Activated naive CD4-positive, alpha-beta T cell treated with anti-CD3 and anti-CD28 coated beads, Interleukin-2, amount 50 U/mL, for 24 hours (primary cell): ENCODE measurements around the gene ZNF521.

Experiments
- H3K27ac Mint-ChIP-seq: one replicate; pipeline ENCODE4 v1.8.0; 2021; ENCODE audit warnings: mild to moderate bottlenecking, mixed read lengths
- H3K27me3 Mint-ChIP-seq: one replicate; pipeline ENCODE4 v1.8.0; 2021; ENCODE audit warnings: mixed read lengths
- H3K36me3 Mint-ChIP-seq: one replicate; pipeline ENCODE4 v1.8.0; 2021; ENCODE audit warnings: mixed read lengths
- H3K4me1 Mint-ChIP-seq: one replicate; pipeline ENCODE4 v1.8.0; 2021; ENCODE audit warnings: mixed read lengths
- H3K4me3 Mint-ChIP-seq: one replicate; pipeline ENCODE4 v1.8.0; 2021; ENCODE audit warnings: mild to moderate bottlenecking, mixed read lengths
- H3K9me3 Mint-ChIP-seq: one replicate; pipeline ENCODE4 v1.8.0; 2021; ENCODE audit warnings: mixed read lengths

Gene ZNF521

GRCh38 chr18:25235401-25236042, 116.4 kb downstream of the ZNF521 start:
- Mint-ChIP-seq H3K27me3 (no peaks in the 10 kb centered on the region), H3K9me3 (peaks cover 4% of the 10 kb centered on the region), H3K36me3 (no peaks in the 10 kb centered on the region), H3K27ac (no peak overlapping the region), H3K4me1 (no peaks in the 10 kb centered on the region), H3K4me3 (no peak overlapping the region)

DNA sequence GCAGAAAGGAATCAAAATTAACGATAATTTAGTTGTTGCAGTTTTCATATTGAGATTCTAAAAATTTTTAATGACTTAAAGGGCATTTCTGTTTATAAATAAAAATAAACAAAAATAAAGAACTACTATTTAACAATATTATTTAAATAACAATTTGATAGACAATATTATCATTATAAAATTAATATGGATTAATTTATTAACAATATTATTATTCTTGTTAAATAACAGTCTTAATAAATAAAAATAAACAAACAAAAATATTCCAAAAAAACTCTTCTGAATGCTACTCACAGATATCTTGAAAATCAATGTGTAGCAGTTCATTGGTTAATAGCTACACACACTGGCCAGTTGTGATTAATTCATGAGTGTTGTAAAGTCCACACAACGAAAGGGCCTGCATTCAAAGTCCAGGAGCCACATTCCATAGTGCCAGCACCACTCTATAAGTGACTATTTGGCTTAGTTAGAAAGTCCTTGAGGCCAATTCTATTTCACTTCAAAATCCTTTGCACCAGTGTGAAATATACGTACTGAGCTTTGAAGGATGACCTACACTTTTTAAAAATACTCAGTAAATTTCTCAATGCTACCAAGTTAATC, 117.1 kb downstream of the ZNF521 start:
- H3K36me3 Mint-ChIP-seq, result no peaks in the 10 kb centered on the region
- H3K27me3 Mint-ChIP-seq, result no peaks in the 10 kb centered on the region
- no peak overlapping the region for H3K4me3 Mint-ChIP-seq
- H3K27ac Mint-ChIP-seq, result no peak overlapping the region
- peaks cover 4% of the 10 kb centered on the region for H3K9me3 Mint-ChIP-seq
- no peaks in the 10 kb centered on the region for H3K4me1 Mint-ChIP-seq

- Mint-ChIP-seq H3K4me3 (no peak overlapping the region), H3K27me3 (no peaks in the 10 kb centered on the region), H3K4me1 (no peaks in the 10 kb centered on the region), H3K36me3 (no peaks in the 10 kb centered on the region), H3K9me3 (peaks cover 4% of the 10 kb centered on the region), H3K27ac (no peak overlapping the region)
Measured at GRCh38 chr18:25234322-25234639, 117.7 kb downstream of the ZNF521 start.

GRCh38 chr18:25233528-25234321, 118.2 kb downstream of the ZNF521 start:
- Mint-ChIP-seq H3K9me3 (peaks cover 4% of the 10 kb centered on the region), H3K27ac (no peak overlapping the region), H3K27me3 (no peaks in the 10 kb centered on the region), H3K4me1 (no peaks in the 10 kb centered on the region), H3K4me3 (no peak overlapping the region), H3K36me3 (no peaks in the 10 kb centered on the region)

DNA sequence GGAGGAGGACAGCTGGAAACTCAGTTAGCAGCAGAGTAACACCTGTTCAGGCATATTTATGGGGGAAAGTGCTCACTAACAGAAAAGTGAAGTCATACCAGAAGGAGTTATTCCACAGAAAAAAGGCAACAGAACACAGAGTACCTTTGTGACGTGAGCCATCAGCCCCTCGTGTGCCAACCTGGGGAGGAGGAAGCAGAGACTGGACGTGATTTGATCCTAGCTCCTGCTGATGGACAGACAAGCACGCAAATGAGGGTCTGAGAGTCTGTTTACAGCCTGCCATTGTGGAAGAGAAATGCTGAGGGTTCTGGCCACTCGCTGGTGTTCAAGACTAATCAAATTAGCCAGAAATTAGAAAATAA, 120.7 kb downstream of the ZNF521 start:
- Mint-ChIP-seq H3K9me3 (no peaks in the 10 kb centered on the region), H3K4me3 (no peak overlapping the region), H3K27me3 (no peaks in the 10 kb centered on the region), H3K4me1 (no peaks in the 10 kb centered on the region), H3K36me3 (no peaks in the 10 kb centered on the region), H3K27ac (no peak overlapping the region)

- H3K9me3 Mint-ChIP-seq, result no peaks in the 10 kb centered on the region
- no peak overlapping the region for H3K27ac Mint-ChIP-seq
- no peak overlapping the region for H3K4me3 Mint-ChIP-seq
- no peaks in the 10 kb centered on the region for H3K27me3 Mint-ChIP-seq
- no peaks in the 10 kb centered on the region for H3K36me3 Mint-ChIP-seq
- H3K4me1 Mint-ChIP-seq, result no peaks in the 10 kb centered on the region
Measured at GRCh38 chr18:25230658-25231326, 121.2 kb downstream of the ZNF521 start.

GRCh38 chr18:25229920-25230319, 122.0 kb downstream of the ZNF521 start:
- no peaks in the 10 kb centered on the region for H3K27me3 Mint-ChIP-seq
- no peaks in the 10 kb centered on the region for H3K9me3 Mint-ChIP-seq
- no peak overlapping the region for H3K4me3 Mint-ChIP-seq
- H3K27ac Mint-ChIP-seq, result no peak overlapping the region
- no peaks in the 10 kb centered on the region for H3K4me1 Mint-ChIP-seq
- H3K36me3 Mint-ChIP-seq, result no peaks in the 10 kb centered on the region

- no peaks in the 10 kb centered on the region for H3K9me3 Mint-ChIP-seq
- no peak overlapping the region for H3K4me3 Mint-ChIP-seq
- H3K27ac Mint-ChIP-seq, result no peak overlapping the region
- H3K27me3 Mint-ChIP-seq, result no peaks in the 10 kb centered on the region
- no peaks in the 10 kb centered on the region for H3K36me3 Mint-ChIP-seq
- H3K4me1 Mint-ChIP-seq, result no peaks in the 10 kb centered on the region
Measured at GRCh38 chr18:25229081-25229480, 122.9 kb downstream of the ZNF521 start.

DNA sequence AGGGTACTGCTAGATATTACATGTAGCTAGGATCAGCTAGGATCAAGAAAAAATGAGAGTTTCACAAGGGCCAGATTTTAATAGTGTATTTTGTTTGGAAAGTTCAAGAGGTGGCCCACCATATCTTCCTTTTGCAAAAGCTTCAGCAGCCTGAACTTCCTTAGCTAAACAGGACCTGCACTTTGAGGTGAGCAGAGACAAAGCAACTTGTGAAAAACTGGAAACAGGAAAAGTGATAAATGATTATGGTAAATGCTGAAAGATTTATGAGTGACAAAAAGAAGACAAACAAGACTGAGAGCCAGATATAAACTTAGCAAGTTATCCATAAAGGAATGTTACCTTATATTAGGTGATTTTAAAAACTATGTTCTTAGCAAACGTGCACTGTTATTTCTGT, 123.6 kb downstream of the ZNF521 start:
- no peaks in the 10 kb centered on the region for H3K27me3 Mint-ChIP-seq
- H3K4me3 Mint-ChIP-seq, result no peak overlapping the region
- H3K27ac Mint-ChIP-seq, result no peak overlapping the region
- no peaks in the 10 kb centered on the region for H3K36me3 Mint-ChIP-seq
- no peaks in the 10 kb centered on the region for H3K9me3 Mint-ChIP-seq
- no peaks in the 10 kb centered on the region for H3K4me1 Mint-ChIP-seq

DNA sequence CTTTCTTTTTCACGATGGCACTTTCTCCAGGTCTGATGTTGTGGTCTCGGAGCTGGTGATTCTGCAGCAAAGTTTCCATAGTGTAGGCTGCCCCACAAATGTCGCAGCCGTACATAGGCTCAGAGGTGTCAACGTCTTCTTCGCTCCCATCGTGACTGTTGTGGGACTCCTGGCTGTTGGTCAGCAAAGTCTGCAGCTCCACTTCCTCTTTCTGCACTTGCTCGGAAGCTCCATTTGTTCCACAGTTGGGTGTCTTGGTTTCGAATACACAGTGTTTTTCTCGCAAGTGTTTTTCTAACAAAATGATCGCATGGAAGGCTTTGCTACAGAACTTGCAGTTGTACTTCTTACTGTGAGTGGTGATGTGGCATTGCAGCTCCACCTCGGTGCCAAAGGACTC, 126.8 kb downstream of the ZNF521 start:
- no peak overlapping the region for H3K27ac Mint-ChIP-seq
- H3K4me3 Mint-ChIP-seq, result no peak overlapping the region
- no peaks in the 10 kb centered on the region for H3K36me3 Mint-ChIP-seq
- no peaks in the 10 kb centered on the region for H3K27me3 Mint-ChIP-seq
- H3K4me1 Mint-ChIP-seq, result no peaks in the 10 kb centered on the region
- no peaks in the 10 kb centered on the region for H3K9me3 Mint-ChIP-seq

GRCh38 chr18:25223899-25224886, 127.8 kb downstream of the ZNF521 start:
- Mint-ChIP-seq H3K27me3 (no peaks in the 10 kb centered on the region), H3K4me1 (no peaks in the 10 kb centered on the region), H3K9me3 (no peaks in the 10 kb centered on the region), H3K27ac (no peak overlapping the region), H3K36me3 (no peaks in the 10 kb centered on the region), H3K4me3 (no peak overlapping the region)

GRCh38 chr18:25223211-25223610, 128.8 kb downstream of the ZNF521 start:
- Mint-ChIP-seq H3K4me1 (no peaks in the 10 kb centered on the region), H3K27ac (no peak overlapping the region), H3K27me3 (no peaks in the 10 kb centered on the region), H3K4me3 (no peak overlapping the region), H3K9me3 (no peaks in the 10 kb centered on the region), H3K36me3 (no peaks in the 10 kb centered on the region)

DNA sequence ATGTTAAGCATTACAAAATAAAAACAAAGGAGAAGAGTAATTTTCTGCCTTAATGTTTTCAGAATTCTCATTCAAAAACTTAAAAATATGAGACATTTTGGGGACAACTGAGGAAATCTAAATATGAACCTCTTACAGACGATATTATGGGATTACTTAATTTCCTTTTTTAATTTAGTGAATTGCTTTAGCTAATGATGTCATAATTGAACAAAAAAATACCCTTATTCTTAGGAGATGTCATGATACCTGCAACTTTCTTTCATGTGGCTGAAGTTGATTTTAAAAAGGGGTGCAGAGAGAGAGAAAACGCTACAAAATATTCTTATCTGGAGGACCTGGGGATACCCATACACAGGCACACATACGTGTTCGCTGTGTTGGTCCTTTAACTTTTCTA, 129.3 kb downstream of the ZNF521 start:
- Mint-ChIP-seq H3K4me1 (no peaks in the 10 kb centered on the region), H3K36me3 (no peaks in the 10 kb centered on the region), H3K4me3 (no peak overlapping the region), H3K27me3 (no peaks in the 10 kb centered on the region), H3K9me3 (no peaks in the 10 kb centered on the region), H3K27ac (no peak overlapping the region)

GRCh38 chr18:25210622-25211021, 141.3 kb downstream of the ZNF521 start:
- Mint-ChIP-seq H3K27me3 (peaks cover 3% of the 10 kb centered on the region), H3K4me3 (no peak overlapping the region), H3K4me1 (no peaks in the 10 kb centered on the region), H3K27ac (no peak overlapping the region), H3K36me3 (no peaks in the 10 kb centered on the region), H3K9me3 (peaks cover 12% of the 10 kb centered on the region)

GRCh38 chr18:25192065-25192464, 159.9 kb downstream of the ZNF521 start:
- Mint-ChIP-seq H3K4me3 (no peak overlapping the region), H3K36me3 (no peaks in the 10 kb centered on the region), H3K27me3 (no peaks in the 10 kb centered on the region), H3K4me1 (no peaks in the 10 kb centered on the region), H3K27ac (no peak overlapping the region), H3K9me3 (no peaks in the 10 kb centered on the region)
